Sigmoid colon (tissue), 4 donors: ENCODE results near the gene SRGAP1.

Source experiments
- CTCF ChIP-seq, 4 experiments: fragments of 450-650 bp in 3 of 4; fragments of 200-600 bp in 1 of 4; IDR thresholded peaks; one replicate each; pipeline ENCODE4 v1.5.1; 2016 to 2019; ENCODE audit warnings: antibody characterized with exemption in 4 of 4, mild to moderate bottlenecking in 3 of 4, moderate library complexity in 2 of 4
- EP300 ChIP-seq, 4 donors: sonication (generic); formaldehyde crosslinking; IDR thresholded peaks; one replicate each; pipeline ENCODE4 v1.6.1; 2017; ENCODE audit warnings: antibody characterized with exemption in 4 of 4
- POLR2A ChIP-seq, 2 donors: fragments of 450-650 bp; IDR thresholded peaks; one replicate each; pipeline ENCODE4 v1.6.1; 2016; ENCODE audit warnings: antibody characterized with exemption in 2 of 2, mild to moderate bottlenecking in 2 of 2, moderate library complexity in 2 of 2
- POLR2AphosphoS5 ChIP-seq, 4 donors: sonication (generic); formaldehyde crosslinking; IDR thresholded peaks; one replicate each; pipeline ENCODE4 v1.6.1; 2017; ENCODE audit warnings: antibody characterized with exemption in 4 of 4

- no peak for TF ChIP-seq CTCF (IDR thresholded peaks at IDR 0.05)
- TF ChIP-seq POLR2A (IDR thresholded peaks at IDR 0.05): no peak
- no peak for TF ChIP-seq POLR2AphosphoS5 (IDR thresholded peaks at IDR 0.05)
- TF ChIP-seq EP300 (IDR thresholded peaks at IDR 0.05): no peak
Observed at GRCh38 chr12:64097366-64098105, 253.0 kb downstream of the SRGAP1 start.
